Body of pancreas (tissue), 4 donors: ENCODE results near the gene UNC80. TPM values are rescaled to one million over a fixed set of nuclear protein-coding genes. Genes with fewer than 3 reads are reported as not detected.
A peak's percentile ranks its signal among the peaks of the same experiment; 100 is the strongest.

Experiments
- ATAC-seq: fragments of 150-250 bp; one replicate; pipeline ENCODE4 v1.9.1; 2016
- DNase-seq, 4 donors: peaks; one replicate each; pipeline ENCODE4 v3.0.0-alpha.2; 2019
- H3K27ac ChIP-seq, 4 donors: fragments of 200-600 bp; sonication (generic); 1 replicate in 3 of 4; 2 replicates in 1 of 4; pipeline versions ENCODE4 v1.5.1 to v1.6.1; 2016 to 2019; ENCODE audit warnings: mild to moderate bottlenecking in 1 of 4, mixed read lengths in 1 of 4, moderate library complexity in 1 of 4
- H3K27me3 ChIP-seq, 2 donors: fragments of 200-600 bp; sonication (generic); one replicate each; pipeline ENCODE4 v1.6.0; 2016; ENCODE audit warnings: mild to moderate bottlenecking in 1 of 2
- H3K36me3 ChIP-seq, 2 donors: fragments of 200-600 bp; sonication (generic); replicated peaks in 1 of 2; 2 replicates each; pipeline ENCODE4 v1.5.1; 2016; ENCODE audit warnings: low read depth in 2 of 2; ENCODE audit not compliant: insufficient read depth in 1 of 2
- H3K4me1 ChIP-seq: fragments of 200-600 bp; sonication (generic); one replicate; pipeline ENCODE4 v1.6.0; 2016
- H3K4me3 ChIP-seq, 2 donors: fragments of 200-600 bp; sonication (generic); 1 replicate in 1 of 2; 2 replicates in 1 of 2; pipeline ENCODE4 v1.5.1; 2016 to 2019
- H3K9me3 ChIP-seq, 3 donors: fragments of 200-600 bp; sonication (generic); 1 replicate in 2 of 3; 2 replicates in 1 of 3; pipeline ENCODE4 v1.5.1; 2016
- POLR2A ChIP-seq, 3 donors: fragments of 450-650 bp; IDR thresholded peaks; one replicate each; pipeline ENCODE4 v1.6.1; 2016; ENCODE audit warnings: antibody characterized with exemption in 3 of 3, mild to moderate bottlenecking in 2 of 3
- WGBS, 2 donors: methylation state at CpG; one replicate each; pipeline ENCODE4 v1.1.5; 2017; 5-methylcytosine and 5-hydroxymethylcytosine counted together
- intact Hi-C: fragments of 100-400 bp; cut with DNase I; formaldehyde crosslinking; loops from one replicate; pipeline ENCODE4 v1.15.1; 2023
- total RNA-seq, 2 donors: library from RNA; depleted of rRNA; stranded (reverse); fragments of >200 nt; gene quantifications; one replicate each; pipeline ENCODE4 v1.1.0, GENCODE V29; 2016
- TF ChIP-seq, protein P1 (sequence below), 7 experiments: fragments of 450-650 bp in 4 of 7; fragments of 200-600 bp in 3 of 7; sonication (generic) in 3 of 7; IDR thresholded peaks; one replicate each; pipeline ENCODE4 v1.5.1; 2016 to 2019; ENCODE audit warnings: antibody characterized with exemption in 7 of 7

UNC80 gene
- total RNA-seq, 2 donors from 2014 or later, result 1.8 to 4.0 TPM

DNA sequence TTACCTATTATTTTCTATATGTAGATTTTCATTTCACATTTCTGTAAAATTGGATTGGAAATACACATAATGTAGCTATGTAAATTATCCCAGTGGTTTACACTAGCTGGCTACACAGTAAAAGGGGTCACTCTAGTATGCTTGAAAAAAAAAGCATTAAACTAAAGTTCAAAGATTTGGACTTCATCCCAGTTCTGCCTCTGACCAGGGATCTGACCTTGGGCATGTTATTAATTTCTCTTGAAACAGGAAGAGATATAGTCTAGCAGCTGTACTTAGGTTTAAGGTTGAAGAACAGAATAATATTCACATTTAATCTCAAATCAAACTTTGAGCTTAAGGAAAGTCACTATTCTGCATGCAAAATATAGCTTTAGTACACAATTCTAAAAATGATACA is 166.3 kb downstream of the UNC80 start:
- Histone ChIP-seq H3K36me3 (no peaks in the 10 kb centered on the region), H3K27ac (peak overlapping the region in 2 of 4 donors; percentile 3 to 66), H3K27me3 (no peaks in the 10 kb centered on the region), H3K4me1 (peaks cover 35% of the 10 kb centered on the region), H3K4me3 (no peak overlapping the region), H3K9me3 (no peaks in the 10 kb centered on the region)
- ATAC-seq (peak; percentile 66), DNase-seq (peak in 3 of 4 donors; percentile 31 to 60 (median 40))
- intact Hi-C loops, result no loop called here
- TF ChIP-seq, protein P1, sequence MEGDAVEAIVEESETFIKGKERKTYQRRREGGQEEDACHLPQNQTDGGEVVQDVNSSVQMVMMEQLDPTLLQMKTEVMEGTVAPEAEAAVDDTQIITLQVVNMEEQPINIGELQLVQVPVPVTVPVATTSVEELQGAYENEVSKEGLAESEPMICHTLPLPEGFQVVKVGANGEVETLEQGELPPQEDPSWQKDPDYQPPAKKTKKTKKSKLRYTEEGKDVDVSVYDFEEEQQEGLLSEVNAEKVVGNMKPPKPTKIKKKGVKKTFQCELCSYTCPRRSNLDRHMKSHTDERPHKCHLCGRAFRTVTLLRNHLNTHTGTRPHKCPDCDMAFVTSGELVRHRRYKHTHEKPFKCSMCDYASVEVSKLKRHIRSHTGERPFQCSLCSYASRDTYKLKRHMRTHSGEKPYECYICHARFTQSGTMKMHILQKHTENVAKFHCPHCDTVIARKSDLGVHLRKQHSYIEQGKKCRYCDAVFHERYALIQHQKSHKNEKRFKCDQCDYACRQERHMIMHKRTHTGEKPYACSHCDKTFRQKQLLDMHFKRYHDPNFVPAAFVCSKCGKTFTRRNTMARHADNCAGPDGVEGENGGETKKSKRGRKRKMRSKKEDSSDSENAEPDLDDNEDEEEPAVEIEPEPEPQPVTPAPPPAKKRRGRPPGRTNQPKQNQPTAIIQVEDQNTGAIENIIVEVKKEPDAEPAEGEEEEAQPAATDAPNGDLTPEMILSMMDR (IDR thresholded peaks at IDR 0.05), result no peak
- TF ChIP-seq POLR2A (IDR thresholded peaks at IDR 0.05), result no peak

DNA sequence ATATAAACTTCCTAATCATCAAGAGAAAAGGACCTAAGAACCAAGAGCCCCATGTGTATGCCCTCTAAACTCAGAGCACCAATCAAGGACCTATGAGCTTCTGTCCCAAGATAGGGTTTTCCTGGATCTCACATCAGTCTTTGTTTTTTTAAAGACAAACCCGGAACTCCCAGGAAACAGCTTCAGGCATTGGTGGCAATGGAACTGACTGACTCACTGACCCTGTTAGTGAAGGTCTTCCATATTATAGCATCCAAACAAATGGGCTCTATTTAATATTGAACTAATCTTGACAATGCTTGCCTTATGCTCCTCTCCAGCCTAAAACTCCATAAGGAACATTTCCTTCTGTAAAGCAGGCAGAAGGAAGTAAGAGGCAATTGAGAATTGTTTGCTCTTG is 167.3 kb downstream of the UNC80 start:
- no peak for DNase-seq
- intact Hi-C loops, result no loop called here
- 47 to 76% methylated on average over 1 of the region's 1 CpG for WGBS, 2 donors
- peak overlapping the region in 1 of 4 donors; percentile 66 for H3K27ac ChIP-seq
- no peak overlapping the region for H3K4me3 ChIP-seq
- no peak for TF ChIP-seq POLR2A (IDR thresholded peaks at IDR 0.05)
- no peaks in the 10 kb centered on the region for H3K36me3 ChIP-seq
- ATAC-seq, result no peak
- no peaks in the 10 kb centered on the region for H3K27me3 ChIP-seq
- no peaks in the 10 kb centered on the region for H3K9me3 ChIP-seq
- peaks cover 29% of the 10 kb centered on the region for H3K4me1 ChIP-seq

GRCh38 chr2:209940936-209941335 is 169.3 kb downstream of the UNC80 start:
- Histone ChIP-seq H3K27me3 (no peaks in the 10 kb centered on the region), H3K4me3 (no peak overlapping the region), H3K4me1 (peaks cover 24% of the 10 kb centered on the region), H3K9me3 (no peaks in the 10 kb centered on the region), H3K27ac (no peak overlapping the region), H3K36me3 (no peaks in the 10 kb centered on the region)
- no peak for DNase-seq
- WGBS, 2 donors, result 79 to 97% methylated on average over 6 of the region's 6 CpGs
- intact Hi-C loops, result no loop called here
- no peak for ATAC-seq
- TF ChIP-seq, protein P1 (IDR thresholded peaks at IDR 0.05), result no peak
- no peak for TF ChIP-seq POLR2A (IDR thresholded peaks at IDR 0.05)

DNA sequence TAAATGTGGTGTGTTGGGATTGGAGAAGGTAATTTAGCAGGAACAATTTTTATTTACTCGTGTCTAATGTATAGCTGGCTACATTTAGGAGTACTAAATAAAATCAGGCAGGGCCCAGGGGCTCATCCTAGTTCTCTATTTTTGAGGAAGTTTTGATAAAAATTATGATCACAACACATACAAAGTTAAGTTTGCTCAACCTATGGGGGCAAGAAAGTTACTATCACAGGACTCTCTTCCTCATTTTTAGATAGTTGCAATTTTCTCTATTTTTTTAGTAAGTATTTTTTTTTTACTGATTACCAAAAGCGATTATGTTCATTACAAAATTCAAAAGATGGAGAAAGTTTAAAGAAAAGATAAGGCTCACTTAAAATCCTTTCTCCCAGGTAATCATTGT is 170.8 kb downstream of the UNC80 start:
- Histone ChIP-seq H3K4me3 (no peak overlapping the region), H3K27ac (no peak overlapping the region), H3K27me3 (no peaks in the 10 kb centered on the region), H3K9me3 (no peaks in the 10 kb centered on the region), H3K4me1 (peaks cover 24% of the 10 kb centered on the region), H3K36me3 (no peaks in the 10 kb centered on the region)
- DNase-seq, result no peak
- TF ChIP-seq, protein P1 (IDR thresholded peaks at IDR 0.05), result no peak
- TF ChIP-seq POLR2A (IDR thresholded peaks at IDR 0.05), result no peak
- intact Hi-C loops, result no loop called here
- 61 to 66% methylated on average over 2 of the region's 2 CpGs for WGBS, 2 donors
- ATAC-seq, result no peak

DNA sequence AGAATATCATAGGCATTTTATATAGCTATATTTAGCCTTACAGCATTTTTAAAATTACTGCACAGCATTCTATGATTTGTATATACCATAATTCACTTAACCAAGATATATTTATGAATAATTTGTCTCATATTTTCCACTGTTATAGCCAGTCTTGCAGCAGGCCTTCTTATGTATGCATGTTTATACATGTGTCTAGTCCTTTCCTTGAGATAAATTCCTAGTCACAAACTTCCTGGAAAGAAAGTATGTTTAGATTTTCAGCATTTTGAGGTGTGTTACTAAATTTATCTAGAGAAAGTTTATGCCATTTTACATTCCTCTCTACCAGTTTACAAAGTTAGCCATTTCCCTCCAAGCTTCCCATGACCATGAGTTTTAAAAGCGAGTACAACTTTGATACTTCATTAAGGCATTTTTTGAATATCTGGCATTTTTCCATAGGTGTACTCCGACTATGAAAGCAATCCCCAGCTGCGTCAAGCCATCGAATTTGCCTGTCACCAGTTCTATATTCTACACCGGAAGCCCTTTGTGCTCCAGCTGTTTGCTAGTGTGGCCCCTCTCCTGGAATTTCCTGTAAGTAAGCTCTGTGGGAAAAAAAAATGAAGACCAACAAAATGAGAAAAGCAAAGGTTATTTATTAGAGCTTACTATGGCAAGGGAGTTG is 171.4 kb downstream of the UNC80 start:
- TF ChIP-seq POLR2A (IDR thresholded peaks at IDR 0.05), result no peak
- TF ChIP-seq, protein P1 (IDR thresholded peaks at IDR 0.05), result no peak
- no peak overlapping the region for H3K4me3 ChIP-seq
- ATAC-seq, result no peak
- 29 to 44% methylated on average over 5 of the region's 5 CpGs for WGBS, 2 donors
- H3K4me1 ChIP-seq, result peaks cover 18% of the 10 kb centered on the region
- H3K9me3 ChIP-seq, result no peaks in the 10 kb centered on the region
- intact Hi-C loops, result no loop called here
- no peak overlapping the region for H3K27ac ChIP-seq
- DNase-seq, result no peak
- no peaks in the 10 kb centered on the region for H3K27me3 ChIP-seq
- no peaks in the 10 kb centered on the region for H3K36me3 ChIP-seq
